Erythroblast (primary cell): ENCODE results near the gene INO80.

Experiments
- GATA1 ChIP-seq: IDR thresholded peaks from 2 replicates; pipeline ENCODE4 v1.6.1; 2011; ENCODE audit warnings: low read depth, mild to moderate bottlenecking, control low read depth, low read length, moderate library complexity
- POLR2A ChIP-seq: IDR thresholded peaks from 2 replicates; pipeline ENCODE4 v1.6.1; 2011; ENCODE audit warnings: mild to moderate bottlenecking, low read length

GRCh38 chr15:41004490-41004889, 111.6 kb downstream of the INO80 start:
- TF ChIP-seq POLR2A (no peak), GATA1 (no peak)
